Measurements from ENCODE around the gene ANGPT4. TPM values are rescaled to one million over a fixed set of nuclear protein-coding genes. Genes with fewer than 3 reads are reported as not detected.
A peak's percentile ranks its signal among the peaks of the same experiment; 100 is the strongest.

The ANGPT4 gene
- total RNA-seq, 1 donor, result not detected

DNA sequence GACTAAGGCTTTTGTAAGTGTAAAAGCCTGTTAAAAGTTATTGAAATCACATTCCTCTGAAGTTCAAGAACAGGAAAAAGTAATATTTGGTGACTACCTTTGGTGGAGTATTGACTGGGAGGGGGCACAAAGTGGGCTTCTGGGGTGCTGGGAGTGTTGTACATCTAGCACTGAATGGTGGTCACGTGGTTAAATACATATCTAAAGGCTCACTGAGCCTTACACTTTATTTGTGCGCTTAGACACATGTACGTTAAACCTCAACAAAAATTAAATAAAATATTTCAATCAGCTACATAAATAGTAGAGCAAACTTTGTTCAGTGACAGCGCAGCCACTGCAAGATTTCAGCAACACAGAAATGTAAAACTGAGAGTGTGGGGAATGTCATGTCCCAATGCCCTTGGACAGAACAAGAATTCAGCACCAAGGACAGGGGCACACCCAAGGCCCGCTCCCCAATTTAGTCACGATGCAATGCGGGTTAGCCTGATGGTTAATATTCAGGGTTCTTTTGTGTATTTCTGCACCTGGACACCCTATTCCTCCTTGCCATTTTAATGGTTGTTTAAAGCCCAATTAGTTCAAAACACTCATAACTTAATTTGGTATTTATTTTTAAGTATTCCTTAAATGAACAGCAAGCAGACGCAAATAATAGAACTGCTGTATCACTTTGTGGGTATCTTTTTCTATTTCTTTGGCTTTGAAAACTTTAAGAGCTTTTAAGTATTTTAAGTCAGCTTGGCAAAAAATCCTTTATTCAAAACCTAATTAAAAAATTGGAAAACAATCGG is 37.4 kb downstream of the ANGPT4 start:
- peak; percentile 41 for DNase-seq (ENCODE audit: low read depth)
- TF ChIP-seq, protein P1, sequence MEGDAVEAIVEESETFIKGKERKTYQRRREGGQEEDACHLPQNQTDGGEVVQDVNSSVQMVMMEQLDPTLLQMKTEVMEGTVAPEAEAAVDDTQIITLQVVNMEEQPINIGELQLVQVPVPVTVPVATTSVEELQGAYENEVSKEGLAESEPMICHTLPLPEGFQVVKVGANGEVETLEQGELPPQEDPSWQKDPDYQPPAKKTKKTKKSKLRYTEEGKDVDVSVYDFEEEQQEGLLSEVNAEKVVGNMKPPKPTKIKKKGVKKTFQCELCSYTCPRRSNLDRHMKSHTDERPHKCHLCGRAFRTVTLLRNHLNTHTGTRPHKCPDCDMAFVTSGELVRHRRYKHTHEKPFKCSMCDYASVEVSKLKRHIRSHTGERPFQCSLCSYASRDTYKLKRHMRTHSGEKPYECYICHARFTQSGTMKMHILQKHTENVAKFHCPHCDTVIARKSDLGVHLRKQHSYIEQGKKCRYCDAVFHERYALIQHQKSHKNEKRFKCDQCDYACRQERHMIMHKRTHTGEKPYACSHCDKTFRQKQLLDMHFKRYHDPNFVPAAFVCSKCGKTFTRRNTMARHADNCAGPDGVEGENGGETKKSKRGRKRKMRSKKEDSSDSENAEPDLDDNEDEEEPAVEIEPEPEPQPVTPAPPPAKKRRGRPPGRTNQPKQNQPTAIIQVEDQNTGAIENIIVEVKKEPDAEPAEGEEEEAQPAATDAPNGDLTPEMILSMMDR (IDR thresholded peaks at IDR 0.05; ENCODE audit: insufficient read depth, low read length), result no peak
- H3K4me3 ChIP-seq (ENCODE audit: low read depth, low read length), result no peak overlapping the region

DNA sequence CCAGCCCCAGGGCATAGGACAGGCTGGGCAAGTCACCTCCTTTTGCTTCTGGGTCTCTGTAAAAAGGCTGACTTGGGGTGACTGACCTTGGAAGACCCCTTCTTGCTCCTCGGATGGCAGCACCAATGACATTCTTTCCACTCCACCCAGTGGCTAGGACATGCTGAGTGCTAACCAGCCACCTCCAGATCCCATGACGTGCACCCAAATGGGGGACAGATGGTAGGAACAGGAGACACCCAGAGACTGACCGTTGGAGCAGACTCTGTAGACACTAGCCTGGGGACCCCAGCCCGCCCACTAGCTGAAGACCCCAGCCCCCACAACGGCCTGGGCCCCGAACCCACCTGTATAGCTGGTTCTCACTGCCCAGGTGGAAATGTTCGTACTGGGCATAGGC is 38.3 kb downstream of the ANGPT4 start:
- TF ChIP-seq, protein P1 (IDR thresholded peaks at IDR 0.05; ENCODE audit: insufficient read depth, low read length), result no peak
- H3K4me3 ChIP-seq (ENCODE audit: low read depth, low read length), result no peak overlapping the region
- no peak for DNase-seq (ENCODE audit: low read depth)

DNA sequence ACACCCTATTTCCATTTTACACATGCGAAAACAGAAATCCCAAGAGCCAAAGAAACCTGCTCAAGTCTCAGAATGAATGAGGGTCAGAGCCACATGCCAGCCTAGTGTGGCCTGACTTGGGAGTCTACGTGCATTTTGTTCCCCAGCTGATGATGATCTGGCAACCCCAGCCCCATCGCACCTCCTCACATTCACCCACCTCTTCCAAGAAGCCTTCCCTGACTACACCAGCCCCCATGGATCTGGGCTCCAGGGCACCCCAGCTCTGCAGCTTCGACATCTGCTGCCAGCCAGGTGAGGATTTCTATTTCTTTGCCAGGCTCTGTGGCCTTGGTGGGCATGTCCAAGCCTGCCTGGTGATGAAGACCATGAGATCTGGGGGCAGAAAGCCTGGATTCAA is 41.0 kb downstream of the ANGPT4 start:
- H3K4me3 ChIP-seq (ENCODE audit: low read depth, low read length), result no peak overlapping the region
- TF ChIP-seq, protein P1 (IDR thresholded peaks at IDR 0.05; ENCODE audit: insufficient read depth, low read length), result no peak
- DNase-seq (ENCODE audit: low read depth), result no peak

DNA sequence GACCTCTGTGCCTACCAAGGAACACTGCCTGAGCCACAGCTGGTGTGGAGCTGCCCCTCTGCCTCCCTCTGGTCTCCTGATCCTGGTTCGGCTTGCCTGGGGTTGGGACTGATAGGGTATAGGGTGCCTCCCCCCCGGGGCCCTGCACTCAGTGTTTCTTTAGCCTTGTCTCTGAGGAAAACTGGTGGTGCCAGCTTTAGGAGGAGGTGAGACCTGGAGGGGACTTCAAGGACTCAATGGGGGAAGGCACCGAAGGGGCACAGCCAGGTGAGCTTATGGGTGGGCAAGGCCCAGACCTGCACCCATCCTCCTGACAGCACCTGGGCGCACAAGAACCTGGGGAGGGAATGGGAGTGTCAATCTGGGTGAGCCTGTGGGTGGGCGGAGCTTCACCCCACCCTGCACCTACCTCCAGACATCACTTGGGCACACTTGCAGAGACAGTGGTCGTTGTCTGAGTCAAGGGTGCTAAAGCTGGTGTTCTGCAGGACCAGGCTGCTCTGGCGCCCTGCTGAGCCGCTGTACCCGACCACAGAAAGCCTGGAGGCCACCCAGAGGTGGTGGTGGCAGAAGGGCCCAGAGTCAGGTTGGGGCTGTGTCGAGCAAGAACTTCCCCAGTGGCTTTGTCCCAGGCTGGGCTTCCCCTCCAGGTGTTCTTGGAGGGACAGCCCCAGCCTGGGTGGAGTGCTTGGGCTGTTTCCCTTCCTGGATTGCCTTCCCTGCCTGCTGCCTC is 42.1 kb downstream of the ANGPT4 start:
- H3K4me3 ChIP-seq (ENCODE audit: low read depth, low read length), result no peak overlapping the region
- TF ChIP-seq, protein P1 (IDR thresholded peaks at IDR 0.05; ENCODE audit: insufficient read depth, low read length), result no peak
- no peak for DNase-seq (ENCODE audit: low read depth)

DNA sequence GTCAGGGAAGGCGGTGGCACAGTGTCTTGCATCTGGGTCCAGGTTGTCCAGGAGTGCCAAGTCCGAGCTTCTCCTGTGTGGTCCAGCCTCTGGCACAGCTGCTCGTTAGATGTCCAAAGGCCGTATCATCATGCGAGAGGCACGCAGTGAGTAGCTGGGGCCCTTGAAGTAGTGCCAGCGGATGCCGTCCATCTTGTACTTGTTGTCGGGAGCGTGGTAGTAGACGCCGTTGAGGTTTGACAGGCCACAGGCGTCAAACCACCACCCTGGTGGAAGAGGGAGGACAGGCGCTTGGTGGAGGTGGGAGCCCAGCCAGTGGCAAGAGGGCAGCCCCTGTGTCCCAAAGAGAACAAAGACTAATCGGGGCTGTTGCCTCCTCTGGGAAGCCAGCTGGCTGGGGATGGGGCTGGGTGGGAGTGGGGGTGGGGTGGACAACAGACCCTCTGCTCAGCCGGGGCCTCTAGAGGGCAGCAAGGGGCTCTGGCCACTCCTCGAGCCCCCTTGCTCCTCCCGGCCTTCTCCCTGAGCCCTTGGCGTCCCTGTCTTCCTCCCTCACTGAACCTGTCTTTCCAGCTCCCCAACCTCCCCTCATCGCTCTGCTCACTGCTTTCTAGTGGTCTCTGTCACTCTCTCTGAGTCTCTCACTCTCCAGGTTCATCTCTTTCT is 43.1 kb downstream of the ANGPT4 start:
- TF ChIP-seq, protein P1 (IDR thresholded peaks at IDR 0.05; ENCODE audit: insufficient read depth, low read length), result no peak
- no peak for DNase-seq (ENCODE audit: low read depth)
- H3K4me3 ChIP-seq (ENCODE audit: low read depth, low read length), result no peak overlapping the region

DNA sequence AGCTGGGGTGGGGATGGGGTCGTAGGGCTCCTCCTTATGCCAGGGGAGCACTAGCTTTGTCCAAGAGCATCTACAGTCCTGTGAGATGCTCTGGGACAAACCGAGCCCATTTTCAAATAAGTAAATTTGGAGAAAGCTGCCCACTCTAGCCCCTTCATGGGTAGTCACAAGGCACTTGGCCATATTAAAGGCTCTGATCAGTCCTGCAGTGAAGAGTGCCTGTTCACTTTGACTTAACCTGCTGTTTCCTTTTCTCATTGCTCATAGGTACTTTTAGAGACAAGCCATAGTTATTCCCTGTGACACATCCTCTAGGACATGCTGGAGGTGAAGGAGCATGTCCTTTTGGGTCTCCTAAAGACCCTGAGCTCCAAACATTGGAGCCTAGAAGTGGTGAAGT is 44.2 kb downstream of the ANGPT4 start:
- no peak for DNase-seq (ENCODE audit: low read depth)
- no peak overlapping the region for H3K4me3 ChIP-seq (ENCODE audit: low read depth, low read length)
- TF ChIP-seq, protein P1 (IDR thresholded peaks at IDR 0.05; ENCODE audit: insufficient read depth, low read length), result no peak
